GM18505 (cell line): ENCODE results near the gene LAMP2.
A peak's percentile ranks its signal among the peaks of the same experiment; 100 is the strongest.
"Not testable (repeated sequence)": the region's sequence is repeated elsewhere in the genome, so short reads cannot be mapped to it uniquely, and the experiment has no call there.

Experiments used
- ATAC-seq: cut with Tn5 transposase; IDR thresholded peaks from one replicate; pipeline ENCODE4 v1.9.1; 2021; ENCODE audit not compliant: unreplicated experiment
- POLR2A ChIP-seq: IDR thresholded peaks from 4 replicates; pipeline ENCODE4 v1.6.1; 2011; ENCODE audit warnings: borderline replicate concordance; ENCODE audit not compliant: insufficient read depth, insufficient read length; ENCODE audit errors: extremely low read depth

Gene LAMP2

DNA sequence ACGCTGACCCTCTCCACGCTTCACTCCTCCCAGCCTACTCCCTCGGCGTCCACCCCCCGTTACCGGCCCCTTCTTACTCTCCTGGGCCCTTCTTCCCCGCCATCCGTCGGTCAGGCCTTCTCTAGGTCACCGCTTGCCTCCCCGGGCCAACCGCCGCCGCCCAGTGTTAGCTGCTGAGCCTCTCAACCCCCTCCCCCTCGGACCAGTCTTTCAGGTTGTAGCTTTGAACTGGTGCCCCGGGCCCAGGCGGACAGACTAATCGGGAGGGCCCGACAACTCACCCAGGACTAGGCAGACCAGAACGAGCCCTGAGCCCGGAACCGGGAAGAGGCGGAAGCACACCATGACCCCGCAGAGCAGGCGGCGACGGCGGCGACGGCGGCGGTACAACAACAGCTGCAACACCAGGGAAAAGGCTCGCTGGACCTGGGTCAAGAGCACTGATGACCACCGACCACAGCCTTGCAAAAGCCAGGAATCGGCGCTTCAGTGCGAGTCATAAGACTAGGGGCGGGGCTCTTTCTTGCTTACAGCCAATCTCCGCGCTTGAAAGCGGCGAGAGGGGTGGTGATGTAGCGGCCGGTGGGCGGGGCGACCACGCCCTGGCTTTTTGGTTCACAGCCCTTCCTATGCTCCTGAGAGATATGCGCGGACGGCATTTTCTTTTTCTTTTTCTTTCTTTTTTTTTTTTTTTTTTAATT, at the start of gene LAMP2:
TSS of gene LAMP2 (minus strand) at position 472 of the 701 bp plus-strand sequence. CDS start at position 345, 127 bp downstream.
- ATAC-seq = peak; percentile 94
- TF ChIP-seq POLR2A = peak; percentile 65

DNA sequence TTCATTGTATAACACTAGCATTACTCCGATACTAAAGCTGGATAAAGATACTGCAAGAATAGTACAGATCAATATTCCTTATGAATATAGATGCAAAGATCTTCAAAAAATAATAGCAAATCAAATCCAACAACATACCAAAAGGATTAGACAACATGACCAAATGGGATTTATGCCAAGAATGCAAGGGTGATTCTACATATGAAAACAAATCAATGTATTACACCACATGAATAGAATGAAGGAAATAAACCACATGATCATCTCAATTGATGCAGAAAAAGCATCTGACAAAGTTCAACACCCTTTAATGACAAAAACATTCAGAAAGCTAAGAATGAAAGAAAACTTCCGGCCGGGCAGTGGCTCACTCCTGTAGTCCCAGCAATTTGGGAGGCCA, 48.8 kb upstream of the LAMP2 start:
- ATAC-seq = no peak
- TF ChIP-seq POLR2A = no peak

DNA sequence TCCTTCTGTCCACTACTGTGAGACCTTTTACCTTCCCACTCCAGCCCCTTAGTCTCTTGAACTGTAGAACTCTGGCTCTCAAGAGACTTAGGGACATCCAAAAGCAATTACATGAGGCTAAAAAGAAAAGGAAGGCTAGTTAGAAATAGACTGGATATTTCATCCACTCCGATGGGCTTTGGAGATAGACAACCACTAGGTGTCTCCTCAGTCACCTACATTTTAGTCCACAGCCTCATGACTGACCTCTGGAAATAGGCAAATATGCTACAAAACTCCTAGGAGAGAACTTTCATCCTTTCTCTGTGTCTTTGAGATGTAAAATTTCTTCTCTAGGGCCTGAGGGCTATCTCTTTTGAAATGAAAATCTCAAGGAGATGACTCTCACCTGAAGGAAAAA, 45.1 kb upstream of the LAMP2 start:
- ATAC-seq = no peak
- TF ChIP-seq POLR2A = no peak

DNA sequence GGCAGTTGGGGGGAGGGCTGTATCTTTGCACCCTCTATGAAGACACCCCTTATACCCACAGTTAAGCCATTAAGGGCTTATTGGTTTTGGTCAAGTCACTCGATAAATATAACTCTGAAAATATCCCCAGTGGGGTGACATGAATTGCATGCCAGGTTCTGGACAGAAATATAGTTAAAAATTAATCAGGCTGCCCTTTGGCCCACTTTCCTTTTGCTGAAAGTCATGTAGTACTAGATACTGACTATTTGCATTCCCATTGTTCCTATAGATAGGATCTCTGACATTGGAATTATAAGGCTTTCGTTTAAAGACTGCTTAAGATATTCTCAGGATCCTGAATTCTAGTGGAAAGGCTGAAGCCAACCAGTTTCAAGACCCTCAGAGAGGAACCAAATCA, 43.5 kb upstream of the LAMP2 start:
- no peak for TF ChIP-seq POLR2A
- ATAC-seq = no peak

DNA sequence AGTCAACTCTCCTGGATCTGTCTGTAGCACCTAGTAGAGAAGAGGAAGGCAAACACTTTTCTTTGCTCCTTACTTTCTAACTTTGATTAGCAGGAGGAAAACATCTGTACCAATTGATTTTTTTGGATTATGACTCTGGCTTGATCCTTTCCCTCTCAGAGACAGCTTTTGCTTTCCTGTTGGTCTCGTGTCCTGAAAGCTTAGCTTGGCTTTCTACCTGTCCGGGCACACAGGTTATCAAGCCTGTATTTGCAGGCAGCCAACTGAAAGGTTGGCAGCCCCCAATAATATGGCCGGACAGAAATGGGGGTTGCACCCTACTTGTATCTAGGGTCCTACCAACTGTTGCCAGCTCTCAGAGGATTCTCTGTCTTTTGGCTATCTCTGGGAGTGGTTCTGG, 43.1 kb upstream of the LAMP2 start:
- ATAC-seq = no peak
- TF ChIP-seq POLR2A = no peak

DNA sequence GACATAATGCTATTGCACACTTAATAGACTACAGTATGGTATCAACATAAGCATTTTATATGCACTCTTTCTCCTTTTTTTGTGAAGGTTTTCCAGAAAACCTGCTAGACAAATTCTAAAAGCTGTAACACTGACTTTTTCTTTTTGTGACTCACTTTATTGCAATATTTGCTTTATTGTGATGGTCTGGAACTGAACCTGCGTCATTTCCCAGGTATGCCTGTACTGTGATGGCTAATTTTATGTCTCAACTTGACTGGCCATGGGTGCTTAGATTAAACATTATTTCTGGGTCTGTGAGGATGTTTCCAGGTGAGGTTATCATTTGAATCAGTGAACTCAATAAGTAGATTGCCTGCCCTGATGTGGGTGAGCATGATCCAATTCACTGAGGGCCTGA, 35.5 kb upstream of the LAMP2 start:
- ATAC-seq = no peak
- TF ChIP-seq POLR2A = no peak

DNA sequence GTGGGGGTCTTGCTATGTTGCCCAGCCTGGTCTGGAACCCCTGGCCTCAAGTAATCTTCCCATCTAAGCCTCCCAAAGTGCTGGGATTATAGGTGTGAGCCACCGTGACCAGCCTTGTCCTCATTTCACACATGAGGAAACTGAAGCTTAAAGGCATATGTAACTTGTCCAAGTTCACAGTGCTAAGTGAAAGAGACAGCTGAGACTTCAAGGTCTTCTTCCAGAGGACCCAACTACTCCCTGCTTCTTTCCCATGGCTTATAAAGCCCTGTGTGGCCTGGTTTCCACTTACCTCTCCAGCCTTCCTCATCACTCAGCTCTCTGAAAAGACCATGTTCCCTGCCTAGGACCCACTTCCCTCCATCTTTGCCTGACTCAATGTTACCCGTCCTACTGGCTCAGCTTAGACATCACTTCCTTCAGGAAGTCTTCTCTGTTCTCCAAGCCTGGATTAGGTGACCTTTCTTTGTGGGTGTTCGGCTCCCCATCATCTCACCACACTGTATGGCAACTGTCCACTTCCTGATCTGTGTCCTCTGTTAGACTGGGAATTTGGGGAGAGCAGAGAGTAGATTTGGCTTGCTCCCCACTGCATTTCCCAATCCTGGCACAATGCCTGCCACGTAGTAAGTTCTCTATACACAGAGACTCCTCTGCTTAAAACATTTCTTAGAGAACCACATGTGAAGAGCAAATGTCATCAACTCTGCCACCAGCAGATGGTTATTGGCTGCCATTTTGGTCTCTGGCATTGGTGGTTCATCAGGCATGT, 30.4 kb upstream of the LAMP2 start:
- no peak for TF ChIP-seq POLR2A
- ATAC-seq = no peak

DNA sequence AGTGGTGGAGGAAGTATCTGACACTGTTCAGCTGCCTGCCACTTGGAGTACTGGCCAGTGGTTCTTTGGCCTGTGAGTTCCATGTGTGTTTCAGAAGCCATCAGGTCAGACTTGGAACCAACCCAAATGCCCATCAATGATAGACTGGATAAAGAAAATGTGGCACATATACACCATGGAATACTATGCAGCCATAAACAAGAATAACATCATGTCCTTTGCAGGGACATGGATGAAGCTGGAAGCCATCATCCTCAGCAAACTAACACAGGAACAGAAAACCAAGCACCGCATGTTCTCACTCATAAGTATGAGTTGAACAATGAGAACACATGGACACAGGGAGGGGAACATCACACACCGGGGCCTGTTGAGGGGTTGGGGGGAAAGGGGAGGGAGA, 21.0 kb upstream of the LAMP2 start:
- ATAC-seq = not testable (repeated sequence)

DNA sequence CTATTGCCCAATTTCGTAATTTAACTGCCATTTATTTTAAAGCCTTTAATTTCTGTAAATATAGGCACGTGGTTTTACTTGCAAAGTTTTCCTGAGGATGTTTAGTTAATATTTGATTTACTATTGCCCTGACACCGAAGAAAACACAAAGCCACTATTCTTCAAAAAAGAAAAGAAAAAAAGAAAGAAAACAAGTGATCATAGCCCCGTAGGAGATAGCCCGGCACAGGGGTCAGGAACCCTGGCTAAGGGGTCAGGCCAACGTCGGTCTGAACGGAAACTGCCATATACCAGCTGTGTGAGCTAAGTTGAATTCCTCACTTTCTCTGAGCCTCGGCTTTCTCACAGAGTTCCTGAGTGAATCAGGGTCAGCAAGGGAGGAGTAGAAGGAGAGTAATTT, 17.7 kb upstream of the LAMP2 start:
- ATAC-seq = no peak
- no peak for TF ChIP-seq POLR2A

DNA sequence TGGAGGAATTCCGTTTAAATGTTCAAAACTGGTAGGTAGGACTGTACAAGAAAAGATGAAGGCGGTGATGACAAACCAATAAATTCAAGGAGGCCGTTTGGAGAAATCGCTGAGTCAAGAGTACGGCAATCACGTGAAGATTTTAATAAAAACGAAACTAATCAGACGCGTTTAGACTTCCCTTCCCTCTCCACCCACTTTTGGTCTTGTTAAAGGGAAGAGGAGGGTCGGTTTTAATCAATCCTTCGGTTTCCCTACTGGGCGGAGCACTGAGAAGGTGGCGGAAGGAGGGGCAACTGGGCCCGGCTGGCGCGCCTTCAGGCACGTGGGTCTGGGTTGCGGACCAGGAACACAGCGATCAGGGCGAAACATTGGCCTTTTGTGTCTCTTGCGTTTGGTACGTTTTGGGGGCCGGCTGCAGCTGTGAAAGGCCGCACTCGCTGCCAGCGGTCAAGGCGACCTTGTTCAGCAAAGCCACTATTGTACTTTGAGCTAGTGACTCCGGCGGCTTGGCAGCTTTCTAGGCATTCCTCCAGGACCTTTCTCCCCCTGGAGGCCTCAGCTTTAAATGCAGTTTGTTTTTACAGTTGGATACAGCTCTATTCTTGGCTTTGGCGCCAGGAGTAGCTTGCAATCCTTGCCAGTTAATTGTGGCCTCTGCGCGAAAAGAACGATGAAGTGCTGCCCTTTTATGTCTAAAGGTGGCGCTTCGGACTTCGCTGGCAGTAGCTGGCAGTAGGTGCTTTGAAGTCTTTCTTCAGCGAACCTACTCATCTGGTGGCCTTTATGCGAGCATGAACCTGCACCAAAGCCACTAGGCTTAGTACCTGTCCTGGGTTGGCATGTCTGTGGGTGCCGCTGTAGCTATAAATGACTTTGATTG, 16.8 kb upstream of the LAMP2 start:
- TF ChIP-seq POLR2A = peak; percentile 32
- peak; percentile 77 for ATAC-seq

DNA sequence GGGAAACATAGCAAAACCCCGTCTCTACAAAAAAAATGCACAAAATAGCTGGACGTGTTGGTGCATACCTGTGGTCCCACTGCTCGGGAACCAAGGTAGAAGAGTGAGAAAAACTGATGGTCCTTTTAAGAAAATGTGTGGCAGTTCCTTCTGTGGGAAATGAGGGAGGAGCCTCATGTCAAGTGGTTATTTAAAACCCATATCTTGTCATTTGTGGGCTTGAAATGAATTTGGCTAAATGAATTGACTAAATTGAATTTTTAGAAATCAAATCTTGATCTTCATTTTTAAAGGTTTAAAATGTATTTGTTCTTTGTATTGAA, 16.2 kb upstream of the LAMP2 start:
- ATAC-seq = no peak
- no peak for TF ChIP-seq POLR2A

DNA sequence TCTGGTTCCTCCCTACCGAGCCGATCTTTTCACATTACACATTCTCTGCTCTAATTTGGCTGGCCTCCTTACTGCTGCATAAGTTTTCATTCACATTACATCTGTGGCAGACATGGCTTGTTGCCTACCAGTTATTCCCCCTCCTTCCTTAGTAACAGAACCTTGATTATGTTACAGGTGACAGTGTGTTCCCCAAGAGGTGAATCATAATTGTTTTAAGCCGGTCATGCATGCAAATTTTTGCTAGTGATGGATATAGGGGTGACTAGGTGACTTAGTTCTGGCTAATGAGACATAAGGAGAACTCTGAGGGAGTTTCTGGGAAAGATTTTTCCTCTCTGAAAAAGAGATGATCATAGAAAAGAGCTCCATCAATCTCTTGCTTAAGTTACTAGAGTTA, 8.4 kb upstream of the LAMP2 start:
- TF ChIP-seq POLR2A = no peak
- no peak for ATAC-seq

DNA sequence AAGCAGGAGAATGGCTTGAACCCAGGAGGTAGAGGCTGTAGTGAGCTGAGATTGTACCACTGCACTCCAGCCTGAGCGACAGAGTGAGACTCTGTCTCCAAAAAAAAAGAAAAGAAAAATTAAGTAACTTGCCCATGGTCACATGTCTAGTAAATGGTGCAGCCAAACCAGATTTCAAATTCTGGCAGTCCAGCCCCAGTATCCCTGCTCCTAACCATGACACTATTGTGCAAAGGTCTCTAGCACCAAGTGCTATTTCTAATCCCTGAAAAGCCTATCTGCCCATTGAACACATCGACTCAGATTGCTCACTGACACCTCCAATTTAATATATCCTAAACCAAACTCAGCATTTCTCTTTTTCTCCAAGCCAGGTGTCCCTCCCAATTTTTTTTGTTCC, 7.6 kb upstream of the LAMP2 start:
- no peak for TF ChIP-seq POLR2A
- no peak for ATAC-seq

DNA sequence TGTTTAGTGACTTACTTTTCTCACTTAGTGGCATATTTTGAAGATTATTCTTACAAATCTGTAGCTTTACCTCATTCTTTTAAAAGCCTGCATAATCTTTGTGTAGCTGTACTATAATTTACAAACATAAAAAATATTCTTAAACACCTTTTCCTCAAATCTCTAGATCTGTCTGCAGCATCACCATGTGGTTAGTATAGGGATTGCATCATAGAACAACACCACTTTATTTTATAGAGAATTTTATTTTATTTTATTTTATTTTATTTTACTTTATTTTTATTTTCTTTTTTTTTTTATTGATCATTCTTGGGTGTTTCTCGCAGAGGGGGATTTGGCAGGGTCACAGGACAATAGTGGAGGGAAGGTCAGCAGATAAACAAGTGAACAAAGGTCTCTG, 6.4 kb upstream of the LAMP2 start:
- not testable (repeated sequence) for ATAC-seq

DNA sequence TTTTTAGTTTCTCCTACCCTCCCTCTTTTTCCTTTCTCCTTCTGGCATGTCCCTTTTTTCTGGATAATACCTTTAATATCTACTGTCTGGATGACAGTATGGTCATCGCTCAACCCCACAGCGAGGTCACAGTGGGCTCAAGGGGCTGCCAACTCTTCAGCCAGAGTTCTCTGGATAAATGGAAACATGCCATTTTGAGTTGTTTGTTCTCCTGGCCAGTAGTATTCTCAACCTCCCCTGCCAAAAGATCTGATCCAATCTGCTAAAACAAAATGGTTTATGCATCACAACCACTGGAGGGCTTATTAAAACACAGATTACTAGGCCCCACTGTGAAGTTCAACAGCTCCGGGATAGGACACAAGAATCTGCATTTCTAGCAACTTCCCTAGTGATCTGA, 5.0 kb upstream of the LAMP2 start:
- no peak for ATAC-seq
- TF ChIP-seq POLR2A = no peak

DNA sequence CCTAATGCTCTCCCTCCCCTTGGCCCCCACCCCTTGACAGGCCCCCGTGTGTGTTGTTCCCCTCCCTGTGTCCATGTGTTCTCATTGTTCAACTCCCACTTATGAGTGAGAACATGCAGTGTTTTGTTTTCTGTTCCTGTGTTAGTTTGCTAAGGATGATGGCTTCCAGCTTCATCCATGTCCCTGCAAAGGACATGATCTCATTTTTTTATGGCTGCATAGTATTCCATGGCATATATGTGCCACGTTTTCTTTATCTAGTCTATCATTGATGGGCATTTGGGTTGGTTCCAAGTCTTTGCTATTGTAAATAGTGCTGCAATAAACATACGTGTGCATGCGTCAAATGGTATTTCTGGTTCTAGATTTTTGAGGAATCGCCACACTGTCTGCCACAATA, 561 bp upstream of the LAMP2 start:
- not testable (repeated sequence) for ATAC-seq
